Medulla oblongata (tissue), 1 donor: ENCODE results near the gene FOLR1.

Source experiments
- DNase-seq: peaks from one replicate; pipeline ENCODE4 v3.0.0-alpha.2; 2015; ENCODE audit errors: extremely low spot score

Gene FOLR1

DNA sequence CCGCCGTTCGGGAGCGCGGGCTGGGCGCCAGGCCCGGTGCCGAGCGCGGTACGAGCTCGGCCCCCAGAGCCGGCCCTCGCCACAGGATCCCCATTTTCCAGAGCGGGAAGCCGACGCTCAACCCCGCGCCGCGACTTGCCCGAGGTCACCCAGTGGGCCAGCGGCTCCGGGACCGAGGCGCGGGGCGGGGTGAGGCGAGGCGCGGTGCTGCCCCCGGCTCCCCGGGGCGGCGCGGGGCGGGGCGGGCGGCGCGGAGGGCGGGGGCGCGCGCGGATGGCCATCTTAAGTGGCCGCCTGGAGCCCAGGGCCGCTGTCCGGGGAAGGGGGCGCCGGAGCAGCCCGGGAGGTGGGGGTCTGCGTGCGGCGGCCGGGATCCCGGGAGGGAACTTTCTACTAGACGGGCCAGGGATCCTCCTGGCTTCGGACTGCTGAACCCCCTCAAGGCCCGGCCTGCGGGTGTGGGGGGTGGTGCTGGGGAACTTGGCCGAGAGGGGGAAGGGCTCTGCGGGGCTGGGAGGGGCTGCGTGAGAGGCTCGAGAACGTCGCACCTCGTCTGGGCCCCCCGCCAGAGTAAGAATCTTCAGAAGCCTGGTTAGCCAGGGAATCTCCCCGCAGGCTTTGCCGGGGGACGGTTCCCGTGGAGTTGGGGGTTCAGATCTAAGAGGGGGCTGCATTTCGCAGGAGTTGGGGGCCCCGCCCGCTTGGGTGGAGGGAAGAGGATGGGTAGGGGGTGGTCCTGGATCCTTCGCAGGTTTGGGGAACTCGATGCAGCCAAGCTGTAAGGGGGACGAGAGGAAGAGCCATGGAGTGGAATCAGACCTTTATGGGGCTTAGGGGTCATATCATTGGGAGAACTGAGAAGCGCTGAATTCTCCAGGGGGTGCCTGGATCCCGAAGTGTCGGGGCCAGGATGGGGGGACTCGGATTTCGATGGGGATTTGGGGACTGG, 31.9 kb downstream of the FOLR1 start:
- DNase-seq, result peak; percentile 57

- DNase-seq, result peak; percentile 70
Measured at GRCh38 chr11:72224564-72225410, 32.8 kb downstream of the FOLR1 start, which contains the start of gene INPPL1. Gene INPPL1, plus strand, starts transcription at chr11:72224767. Its CDS starts 218 bp downstream, at chr11:72224985.

GRCh38 chr11:72225411-72225951, 33.5 kb downstream of the FOLR1 start:
- no peak for DNase-seq

DNA sequence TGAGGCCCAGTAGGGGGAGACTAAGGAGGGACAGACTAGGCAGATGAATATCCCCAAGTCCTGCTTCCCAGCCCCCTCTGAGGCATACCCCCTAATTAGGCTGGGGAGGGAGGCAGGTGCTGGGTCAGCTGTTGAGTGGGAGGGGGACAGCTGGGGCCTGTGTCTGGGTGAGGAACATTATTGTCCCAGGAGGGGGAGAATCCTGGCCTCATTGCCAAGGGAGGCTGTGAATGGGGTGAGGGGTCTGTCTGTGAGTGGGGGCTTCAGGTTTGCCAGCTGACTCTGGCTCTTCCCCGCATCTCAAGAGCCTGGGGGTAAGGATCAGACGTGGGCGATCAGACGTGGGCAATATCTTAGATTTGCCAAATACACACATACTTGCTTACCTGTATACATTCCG, 34.8 kb downstream of the FOLR1 start:
- DNase-seq, result no peak

- peak; percentile 65 for DNase-seq
Measured at GRCh38 chr11:72227316-72228228, 35.6 kb downstream of the FOLR1 start.

- no peak for DNase-seq
Measured at GRCh38 chr11:72228229-72228843, 36.4 kb downstream of the FOLR1 start.

- no peak for DNase-seq
Measured at GRCh38 chr11:72228844-72229231, 36.9 kb downstream of the FOLR1 start.

DNA sequence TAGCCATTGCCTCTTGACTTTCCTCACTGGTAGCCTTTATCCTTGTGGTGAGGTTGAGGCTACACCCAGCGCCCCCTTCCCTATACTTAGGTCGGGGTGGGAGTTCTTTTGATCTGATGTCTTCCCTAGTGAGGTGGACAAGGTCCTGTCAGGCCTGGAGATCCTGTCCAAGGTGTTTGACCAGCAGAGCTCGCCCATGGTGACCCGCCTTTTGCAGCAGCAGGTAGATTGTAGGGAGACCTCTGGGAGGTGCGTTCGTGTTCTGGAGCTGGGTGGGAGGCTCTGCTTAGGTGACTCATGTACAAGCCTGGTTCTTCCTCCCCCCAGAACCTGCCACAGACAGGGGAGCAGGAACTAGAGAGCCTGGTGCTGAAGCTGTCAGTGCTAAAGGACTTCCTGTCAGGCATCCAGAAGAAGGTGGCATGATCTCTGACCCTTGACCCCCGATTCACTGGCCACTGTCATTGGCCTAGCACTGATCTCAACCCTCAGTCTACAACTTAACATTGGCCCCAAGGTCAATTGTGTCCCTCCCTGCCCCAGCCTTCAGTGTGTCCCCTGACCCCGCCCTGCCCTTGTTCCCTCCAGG, 37.5 kb downstream of the FOLR1 start:
- DNase-seq, result no peak

GRCh38 chr11:72229925-72230763, 38.2 kb downstream of the FOLR1 start:
- DNase-seq, result no peak

DNA sequence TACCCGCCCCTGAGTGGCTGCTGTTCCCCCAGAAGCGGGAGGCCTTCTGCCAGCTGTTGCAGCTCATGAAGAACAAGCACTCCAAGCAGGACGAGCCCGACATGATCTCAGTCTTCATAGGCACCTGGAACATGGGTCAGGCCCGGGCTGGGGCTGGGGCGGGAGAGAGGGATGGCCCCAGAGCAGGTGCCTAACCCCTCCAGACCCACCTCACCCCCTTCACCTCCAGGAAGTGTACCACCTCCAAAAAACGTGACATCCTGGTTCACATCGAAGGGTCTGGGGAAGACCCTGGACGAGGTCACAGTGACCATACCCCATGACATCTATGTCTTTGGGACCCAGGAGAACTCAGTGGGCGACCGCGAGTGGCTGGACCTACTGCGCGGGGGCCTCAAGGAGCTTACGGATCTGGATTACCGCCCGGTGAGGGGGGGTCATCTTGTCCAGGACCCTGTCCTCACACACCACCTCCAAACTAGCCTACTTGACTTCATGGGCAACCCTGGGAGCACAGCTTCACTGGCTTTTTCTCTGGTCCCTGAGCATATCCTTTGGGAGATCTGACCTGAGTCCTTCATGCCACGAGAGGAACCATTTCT, 38.9 kb downstream of the FOLR1 start:
- DNase-seq, result no peak

DNA sequence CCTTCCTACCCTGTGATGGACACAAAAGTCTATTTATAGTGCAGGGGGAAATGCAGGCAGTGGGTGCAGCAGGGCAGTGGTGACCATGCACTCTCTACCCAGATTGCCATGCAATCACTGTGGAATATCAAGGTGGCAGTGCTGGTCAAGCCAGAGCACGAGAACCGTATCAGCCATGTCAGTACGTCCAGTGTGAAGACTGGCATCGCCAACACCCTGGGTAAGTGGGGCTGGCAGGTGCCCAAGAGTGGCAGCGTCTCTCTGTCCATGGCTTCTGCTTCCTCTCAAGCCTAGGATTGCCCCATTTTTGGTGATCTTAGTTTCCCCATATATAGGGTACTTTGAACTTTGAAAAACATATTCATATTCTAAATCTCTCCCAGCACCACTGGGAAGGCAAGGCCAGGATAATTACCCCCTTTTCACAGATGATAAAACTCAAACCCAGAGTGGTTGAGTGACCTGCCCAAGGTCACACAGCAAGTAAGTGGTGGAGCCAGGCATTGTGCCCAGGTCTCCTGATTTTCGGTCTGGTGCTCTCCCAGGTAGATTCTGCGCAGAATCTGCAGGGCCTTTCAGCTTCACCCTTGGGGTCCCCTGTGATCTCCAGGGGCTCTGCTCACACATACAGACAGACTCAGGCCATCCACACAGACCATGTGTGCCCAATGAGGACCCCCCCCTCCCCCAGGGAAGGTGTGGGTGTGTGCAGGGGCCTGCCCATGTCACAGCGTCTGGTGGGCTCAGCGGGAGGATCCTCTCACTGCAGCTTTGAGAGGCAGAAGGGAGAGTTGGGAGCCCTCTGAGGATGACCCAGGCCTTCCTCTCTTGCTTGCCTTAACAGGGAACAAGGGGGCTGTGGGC, 39.7 kb downstream of the FOLR1 start:
- no peak for DNase-seq

DNA sequence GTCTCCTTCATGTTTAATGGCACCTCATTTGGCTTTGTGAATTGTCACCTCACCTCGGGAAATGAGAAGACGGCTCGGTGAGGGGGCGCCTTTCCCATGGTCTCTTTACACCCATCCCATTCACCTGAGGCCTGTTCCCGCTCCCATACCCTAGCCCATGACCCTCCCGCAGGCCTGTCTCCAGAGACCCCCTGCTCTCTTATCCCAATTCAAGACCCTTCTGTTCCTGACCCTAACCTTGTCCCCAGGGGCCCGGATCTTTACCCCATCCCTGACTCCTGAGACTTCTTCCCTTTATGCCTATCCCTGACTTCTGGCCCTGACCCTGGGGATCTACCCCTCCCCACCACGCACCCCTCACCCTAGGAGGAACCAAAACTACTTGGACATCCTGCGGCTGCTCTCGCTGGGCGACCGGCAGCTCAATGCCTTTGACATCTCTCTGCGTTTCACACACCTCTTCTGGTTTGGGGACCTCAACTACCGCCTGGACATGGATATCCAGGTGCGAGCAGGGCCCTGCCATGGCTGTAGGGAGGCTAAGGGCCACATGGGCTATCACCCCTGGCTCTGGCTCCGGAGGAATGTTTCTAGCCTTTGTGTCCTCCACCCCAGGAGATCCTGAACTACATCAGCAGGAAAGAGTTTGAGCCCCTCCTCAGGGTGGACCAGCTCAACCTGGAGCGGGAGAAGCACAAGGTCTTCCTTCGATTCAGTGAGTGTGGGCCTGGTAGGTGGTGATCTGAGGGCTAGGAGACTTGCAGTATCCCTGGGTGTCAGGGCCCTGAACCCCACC, 40.5 kb downstream of the FOLR1 start:
- no peak for DNase-seq

DNA sequence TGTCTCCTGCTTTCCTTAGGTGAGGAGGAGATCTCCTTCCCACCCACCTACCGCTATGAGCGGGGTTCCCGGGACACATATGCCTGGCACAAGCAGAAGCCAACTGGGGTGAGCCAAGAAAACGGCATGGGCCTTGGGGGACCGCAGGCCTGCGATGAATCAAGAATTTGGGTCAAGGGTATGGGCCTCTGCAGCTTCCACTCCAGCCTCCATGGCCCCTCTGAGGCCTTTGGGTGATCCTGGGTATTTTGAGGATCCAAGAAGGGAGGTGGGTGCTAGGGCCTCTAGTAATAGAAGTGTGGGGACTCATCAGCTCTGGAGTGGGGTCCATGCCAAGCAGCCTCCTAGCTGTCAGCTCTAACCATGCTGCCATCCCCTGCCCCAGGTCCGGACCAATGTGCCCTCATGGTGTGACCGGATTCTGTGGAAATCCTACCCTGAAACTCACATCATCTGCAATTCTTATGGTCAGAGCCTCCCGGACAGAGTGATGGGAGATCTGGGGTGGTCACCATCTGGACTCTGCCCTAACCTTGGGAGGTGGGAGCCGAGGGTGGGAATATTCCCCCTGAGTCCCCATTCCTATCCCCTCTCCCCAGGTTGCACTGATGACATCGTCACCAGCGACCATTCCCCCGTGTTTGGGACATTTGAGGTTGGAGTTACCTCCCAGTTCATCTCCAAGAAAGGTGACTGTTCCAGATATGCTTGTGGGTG, 41.3 kb downstream of the FOLR1 start:
- no peak for DNase-seq

DNA sequence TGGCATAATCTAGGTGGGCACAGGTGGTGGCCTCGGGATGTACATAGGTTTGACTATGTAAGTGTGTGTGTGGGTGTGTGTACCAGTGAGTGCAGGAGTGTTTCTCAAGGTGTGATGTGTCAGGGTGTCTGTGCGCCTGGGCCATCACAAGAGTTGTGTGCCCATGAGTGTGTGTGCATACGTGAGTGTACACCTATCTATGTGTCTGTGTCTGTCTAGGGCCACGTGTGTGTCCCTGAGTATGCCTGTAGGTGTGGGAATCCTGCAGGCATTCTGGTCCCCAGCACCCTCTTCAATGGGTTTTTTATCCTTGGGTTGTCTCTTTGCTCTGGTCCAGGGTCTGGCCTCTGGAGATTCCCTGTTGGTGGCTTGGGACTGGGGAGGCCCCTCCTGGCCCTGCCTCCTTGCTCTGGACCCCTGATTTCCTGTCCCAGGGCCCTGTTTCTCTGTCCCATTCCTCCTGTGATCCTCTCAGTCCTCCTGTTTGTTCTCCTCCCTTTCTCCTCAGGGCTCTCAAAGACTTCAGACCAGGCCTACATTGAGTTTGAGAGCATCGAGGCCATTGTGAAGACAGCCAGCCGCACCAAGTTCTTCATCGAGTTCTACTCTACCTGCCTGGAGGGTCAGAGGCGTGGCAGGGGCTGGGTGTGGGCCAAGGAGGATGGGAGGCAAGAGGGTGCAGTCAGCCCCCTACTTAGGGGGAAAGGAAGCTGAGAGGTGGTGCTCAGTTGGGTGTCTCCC, 42.0 kb downstream of the FOLR1 start:
- no peak for DNase-seq

GRCh38 chr11:72234514-72234830, 42.5 kb downstream of the FOLR1 start:
- no peak for DNase-seq

DNA sequence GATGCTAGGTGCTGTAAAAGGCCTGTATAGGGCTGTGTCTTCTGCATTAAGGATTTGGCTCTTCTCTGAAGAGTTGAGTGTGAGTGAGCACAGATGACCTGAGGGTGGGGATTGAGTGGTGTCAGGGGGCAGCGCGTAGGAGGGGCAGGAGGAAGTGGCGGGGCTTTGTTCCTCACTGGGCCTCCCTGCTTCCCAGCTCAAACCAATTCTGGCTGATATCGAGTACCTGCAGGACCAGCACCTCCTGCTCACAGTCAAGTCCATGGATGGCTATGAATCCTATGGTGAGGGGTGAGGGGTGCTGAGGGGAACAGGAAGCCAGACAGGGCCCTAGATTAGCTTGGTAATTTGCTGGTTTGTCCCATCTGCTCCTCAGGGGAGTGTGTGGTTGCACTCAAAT, 43.0 kb downstream of the FOLR1 start:
- no peak for DNase-seq
